HG03571 (cell line): ENCODE measurements around the gene ESAM.

Experiments
- ATAC-seq: cut with Tn5 transposase; IDR thresholded peaks from one replicate; pipeline ENCODE4 v1.9.1; 2021; ENCODE audit not compliant: unreplicated experiment

The ESAM gene, protein sequence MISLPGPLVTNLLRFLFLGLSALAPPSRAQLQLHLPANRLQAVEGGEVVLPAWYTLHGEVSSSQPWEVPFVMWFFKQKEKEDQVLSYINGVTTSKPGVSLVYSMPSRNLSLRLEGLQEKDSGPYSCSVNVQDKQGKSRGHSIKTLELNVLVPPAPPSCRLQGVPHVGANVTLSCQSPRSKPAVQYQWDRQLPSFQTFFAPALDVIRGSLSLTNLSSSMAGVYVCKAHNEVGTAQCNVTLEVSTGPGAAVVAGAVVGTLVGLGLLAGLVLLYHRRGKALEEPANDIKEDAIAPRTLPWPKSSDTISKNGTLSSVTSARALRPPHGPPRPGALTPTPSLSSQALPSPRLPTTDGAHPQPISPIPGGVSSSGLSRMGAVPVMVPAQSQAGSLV

DNA sequence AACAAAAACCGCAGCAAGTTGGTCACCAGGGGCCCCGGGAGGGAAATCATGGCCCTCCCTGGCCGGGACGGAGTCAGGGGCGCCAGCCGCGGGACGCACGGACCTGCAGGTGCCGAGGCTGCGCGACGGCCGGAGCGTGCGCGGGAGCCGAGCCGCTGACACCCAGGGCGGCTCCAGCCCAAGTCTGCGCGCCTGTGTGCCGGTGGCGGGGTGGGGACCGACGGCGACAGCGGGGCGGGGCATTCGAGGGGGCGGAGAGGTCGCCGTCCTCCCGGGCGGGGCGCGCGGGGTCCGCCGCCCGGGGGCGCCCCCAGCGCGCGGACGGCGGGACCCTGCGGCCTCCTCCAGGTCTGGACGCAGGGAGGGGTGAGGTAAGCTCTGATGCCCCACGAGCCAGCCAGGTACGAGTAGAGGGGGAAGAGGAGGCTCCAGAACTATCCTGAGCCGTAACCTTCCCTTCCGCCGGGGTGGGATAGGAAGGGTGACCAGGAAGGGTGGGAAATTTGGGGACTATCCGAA, at the start of gene ESAM:
TSS of gene ESAM (minus strand) at position 186 of the 519 bp plus-strand sequence. CDS start at position 50, 136 bp downstream.
- ATAC-seq = peak; percentile 48

DNA sequence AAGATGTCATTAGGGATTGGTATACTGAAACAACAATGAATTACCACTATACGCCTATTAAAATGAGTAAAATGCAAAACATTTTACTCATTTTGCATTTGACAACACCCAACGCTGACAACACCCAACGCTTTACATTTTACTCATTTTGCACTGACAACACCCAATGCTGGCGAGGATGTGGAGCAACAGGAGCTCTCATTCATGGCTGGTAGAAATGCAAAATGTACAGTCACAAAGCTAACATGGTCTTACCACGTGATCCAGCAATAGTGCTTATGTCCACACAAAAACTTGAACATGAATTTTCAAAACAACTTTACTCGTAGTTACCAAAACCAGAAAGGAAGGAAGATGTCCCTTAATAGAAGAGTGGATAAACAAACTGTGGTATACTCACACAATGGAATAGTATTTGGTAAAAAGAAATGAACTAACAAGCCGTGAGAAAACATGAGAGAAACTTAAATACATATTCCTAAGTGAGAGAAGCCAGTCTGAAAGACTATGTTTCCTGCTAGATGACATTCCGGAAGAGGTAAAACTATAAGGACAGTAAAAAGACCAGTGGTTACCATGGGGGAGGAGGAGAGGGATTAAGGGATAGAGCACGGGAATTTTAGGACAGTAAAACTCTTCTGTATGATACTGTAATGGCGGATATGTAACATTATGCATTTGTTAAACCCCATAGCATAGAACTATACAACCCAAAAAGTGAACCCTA, 49.5 kb upstream of the ESAM start:
- ATAC-seq = no peak

GRCh38 chr11:124807660-124808270, 45.7 kb upstream of the ESAM start:
- no peak for ATAC-seq

- no peak for ATAC-seq
These were observed 45.1 kb upstream of the ESAM start for GRCh38 chr11:124807201-124807600.

DNA sequence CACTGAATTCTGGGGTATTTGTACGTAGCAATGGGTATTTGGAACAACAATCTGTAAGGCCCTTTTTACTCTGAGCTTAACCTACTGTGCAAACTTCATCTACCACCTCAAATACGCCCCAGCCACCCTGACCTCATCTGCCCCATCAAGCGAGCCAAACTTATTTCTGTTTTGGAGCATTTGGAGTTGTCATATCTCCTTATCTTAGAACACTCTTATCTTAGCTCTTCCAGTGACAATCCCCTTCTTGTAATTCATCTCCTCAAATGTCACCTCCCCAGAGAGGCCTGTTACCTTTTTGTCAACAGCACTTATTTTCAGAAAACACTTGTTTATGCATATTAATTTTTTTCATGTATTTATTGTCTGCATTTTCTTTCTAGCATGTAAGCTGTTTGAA, 42.8 kb upstream of the ESAM start:
- no peak for ATAC-seq

DNA sequence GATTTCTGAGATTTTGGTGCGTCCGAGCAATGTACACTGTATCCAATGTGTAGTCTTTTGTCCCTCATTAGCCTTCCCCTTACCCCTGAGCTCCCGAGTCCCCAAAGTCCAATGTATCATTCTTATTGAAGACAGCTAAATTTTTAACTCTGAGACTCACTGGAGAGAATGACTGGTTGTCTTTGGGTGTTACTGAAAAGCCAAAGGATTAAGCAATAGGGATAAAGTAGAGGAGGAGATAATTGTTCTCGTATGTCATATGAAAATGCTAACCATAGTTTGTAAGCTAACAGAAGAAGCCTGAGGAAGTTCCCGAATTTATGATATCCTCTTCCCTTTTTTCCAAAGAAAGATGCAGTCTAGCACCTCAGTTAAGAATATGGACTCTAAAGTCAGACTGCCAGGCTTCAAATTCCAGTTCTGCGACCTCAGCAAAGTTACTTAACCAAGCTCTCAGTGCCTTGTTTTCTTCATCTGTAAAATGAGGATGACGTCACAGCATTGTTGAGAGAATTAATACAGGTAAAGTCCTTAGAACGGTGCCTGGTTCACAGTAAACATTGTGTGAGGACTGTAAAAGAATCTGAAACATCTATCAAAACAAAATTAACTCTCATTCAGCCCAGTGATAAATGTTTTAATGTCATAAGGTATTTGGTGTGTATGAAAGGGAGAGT, 39.7 kb upstream of the ESAM start:
- ATAC-seq = no peak

DNA sequence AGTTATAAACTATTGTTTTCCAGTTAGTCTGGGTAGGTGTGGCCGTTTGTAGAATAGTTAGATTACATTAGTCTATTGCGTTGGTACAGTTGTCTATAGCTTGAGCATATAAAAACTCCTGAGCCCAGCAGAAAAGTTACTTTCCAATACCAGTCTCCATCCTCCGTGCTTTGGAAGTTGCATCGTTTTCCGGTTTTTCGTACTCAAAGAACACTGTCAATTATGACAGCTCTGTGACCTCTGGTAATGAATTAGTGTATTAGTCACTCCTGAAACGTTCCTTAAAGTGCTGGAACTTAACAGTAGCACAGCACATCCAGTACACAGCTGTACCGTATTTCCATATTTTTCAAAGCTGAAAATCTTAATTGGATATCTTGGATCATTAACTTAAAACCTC, 38.9 kb upstream of the ESAM start:
- no peak for ATAC-seq

GRCh38 chr11:124800226-124800929, 38.3 kb upstream of the ESAM start, which contains the start of gene MSANTD2:
MSANTD2 (minus strand) TSS chr11:124800406; CDS start chr11:124800380, 26 bp downstream.
- peak; percentile 89 for ATAC-seq

DNA sequence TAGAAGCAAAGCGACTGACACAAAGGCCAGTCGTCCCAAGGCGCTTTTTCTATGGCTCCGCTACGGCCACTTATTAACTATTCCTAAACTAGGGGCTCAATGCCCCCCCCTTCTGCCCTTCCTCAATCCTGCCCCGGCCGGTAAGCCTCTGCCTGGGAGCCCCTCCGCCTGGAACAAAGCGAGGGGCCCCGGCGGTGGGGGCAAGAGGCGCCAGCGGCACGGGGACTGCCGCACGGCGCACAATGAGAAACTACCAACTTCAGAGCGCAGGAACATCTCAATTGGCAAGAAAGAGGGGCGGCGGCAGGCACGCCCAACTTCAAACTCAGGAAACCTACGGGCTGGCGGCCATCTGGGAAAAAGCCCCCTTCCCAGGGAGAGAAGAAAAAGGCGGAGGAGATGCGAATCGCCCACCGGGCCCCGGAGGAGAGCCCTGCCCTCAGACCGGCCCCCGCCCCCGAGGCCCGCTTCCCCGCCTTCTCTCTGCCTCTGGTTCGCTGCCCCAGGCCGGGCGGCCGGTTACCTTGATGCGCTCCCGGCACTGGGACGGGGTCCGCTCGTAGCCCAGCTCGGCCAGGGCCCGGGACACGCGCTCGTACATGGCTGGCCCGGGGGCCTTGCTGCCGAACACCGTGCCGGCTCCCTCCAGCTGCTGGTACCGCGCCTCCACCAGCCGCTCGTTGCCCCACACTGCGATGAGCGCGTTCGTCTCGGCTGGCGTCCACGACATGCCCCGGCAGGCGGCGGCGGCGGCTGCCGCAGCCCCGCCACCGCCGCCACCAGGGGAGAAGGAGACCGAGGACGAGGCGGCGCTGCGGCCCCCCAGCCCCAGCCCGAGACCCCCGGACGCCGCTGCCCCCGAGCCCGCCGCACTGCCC, 37.5 kb upstream of the ESAM start:
- ATAC-seq = peak; percentile 26

DNA sequence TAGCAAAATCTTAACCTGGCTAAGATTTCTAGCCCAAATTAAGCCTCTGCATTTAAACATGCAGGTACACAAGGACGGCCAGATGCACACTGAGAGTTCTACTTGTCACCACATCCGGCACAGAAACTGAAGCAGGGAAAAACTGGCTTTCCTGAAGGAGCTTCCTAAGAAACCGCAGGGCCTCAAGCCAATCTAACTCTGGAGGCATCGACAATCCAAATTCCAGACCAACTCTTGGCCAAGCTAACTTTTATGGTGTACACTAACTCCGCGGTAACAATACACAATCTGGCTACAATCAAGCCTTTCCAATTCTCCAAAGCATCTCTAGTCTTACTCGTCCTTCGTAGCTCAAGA, 36.9 kb upstream of the ESAM start:
- ATAC-seq = peak; percentile 27

- ATAC-seq = no peak
These were observed 34.2 kb upstream of the ESAM start for GRCh38 chr11:124796312-124796711.

- ATAC-seq = peak; percentile 48
These were observed 31.6 kb upstream of the ESAM start for GRCh38 chr11:124793466-124794278.

DNA sequence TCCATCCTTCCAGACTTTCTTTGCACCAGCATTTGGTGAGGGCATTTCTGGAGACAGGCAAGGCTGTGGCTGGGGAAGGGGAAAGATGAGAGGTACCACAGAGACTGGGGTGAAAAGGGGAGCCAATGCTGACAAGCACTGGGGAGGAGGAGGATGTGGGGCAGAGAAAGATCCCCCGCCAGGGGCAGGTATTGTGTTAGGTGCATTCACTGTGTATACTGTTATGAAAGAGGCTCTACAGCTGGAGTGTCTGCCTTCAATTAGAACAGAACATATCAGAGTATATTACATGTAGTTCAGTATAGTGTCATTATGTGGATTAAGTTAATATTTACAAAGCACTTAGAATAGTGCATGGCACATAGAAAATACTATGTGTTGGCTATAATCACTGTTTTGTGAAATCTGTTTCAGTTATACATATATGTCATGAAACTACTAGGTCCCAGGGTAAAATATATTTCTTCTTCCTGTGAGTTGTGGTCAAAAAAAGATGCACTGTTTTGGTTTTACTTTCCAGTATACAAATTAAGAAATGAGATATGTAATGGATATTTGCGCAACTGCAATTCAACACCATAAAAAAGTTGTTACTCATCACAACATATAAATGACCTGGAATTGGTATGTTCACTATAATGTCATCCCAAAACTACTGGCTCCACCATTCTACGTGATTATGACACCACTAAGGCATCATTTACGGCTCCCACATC, 29.7 kb upstream of the ESAM start:
- ATAC-seq = peak; percentile 77

DNA sequence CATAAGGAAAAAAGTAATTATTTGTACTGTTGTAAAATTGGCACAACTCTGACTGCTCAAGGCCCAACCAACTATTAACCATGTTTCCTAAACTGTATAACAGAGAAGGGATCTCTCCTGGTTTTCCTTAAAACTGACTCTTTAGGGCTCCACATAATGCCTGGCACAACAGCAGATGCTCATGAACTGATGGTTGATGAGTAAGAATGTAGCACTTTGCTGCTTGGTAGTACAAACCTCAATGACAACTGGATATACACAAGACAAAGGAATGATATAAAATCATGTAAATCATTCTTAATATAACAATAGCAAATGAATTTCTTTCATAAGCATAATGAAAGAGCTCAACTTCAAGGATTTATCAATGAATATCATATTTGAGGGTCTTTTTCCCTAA, 26.4 kb upstream of the ESAM start:
- ATAC-seq = no peak

DNA sequence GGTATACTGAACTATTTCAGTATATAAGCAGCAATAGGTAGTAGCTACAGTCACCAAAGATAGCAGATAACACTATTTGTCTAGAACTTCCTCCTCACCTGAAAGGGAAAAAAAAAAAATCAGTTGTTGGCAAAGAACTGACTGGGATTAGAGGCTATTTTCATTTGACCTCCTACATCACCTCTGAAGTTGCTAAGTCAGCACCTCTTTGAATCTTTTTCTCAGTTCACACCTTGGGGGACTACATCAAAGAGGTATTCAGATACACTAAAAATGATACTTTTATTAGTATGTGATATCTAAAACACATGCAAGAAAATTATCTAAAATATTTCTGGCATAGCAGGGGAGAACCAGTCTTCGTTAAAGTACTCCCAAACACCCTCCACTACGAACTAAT, 22.0 kb upstream of the ESAM start:
- ATAC-seq = no peak

GRCh38 chr11:124783002-124783401, 20.9 kb upstream of the ESAM start:
- no peak for ATAC-seq

DNA sequence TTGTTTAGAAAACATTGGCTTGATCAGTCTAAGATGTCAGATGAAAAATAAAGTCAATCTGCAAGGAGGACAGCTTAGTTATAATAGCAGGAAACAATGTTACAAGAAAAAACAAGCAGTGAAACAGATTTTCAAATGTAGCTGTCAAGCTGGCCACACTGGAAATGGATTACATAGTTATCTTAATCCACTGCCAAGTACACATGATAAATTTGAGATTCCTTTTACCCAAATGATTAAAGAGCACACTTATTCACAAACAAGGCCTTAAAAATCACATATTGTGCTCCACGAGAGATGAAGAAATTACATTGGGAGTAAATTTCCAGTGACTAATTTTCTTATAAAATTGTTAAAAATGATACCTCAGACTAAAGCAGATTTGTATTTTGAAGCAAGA, 17.5 kb upstream of the ESAM start:
- no peak for ATAC-seq

DNA sequence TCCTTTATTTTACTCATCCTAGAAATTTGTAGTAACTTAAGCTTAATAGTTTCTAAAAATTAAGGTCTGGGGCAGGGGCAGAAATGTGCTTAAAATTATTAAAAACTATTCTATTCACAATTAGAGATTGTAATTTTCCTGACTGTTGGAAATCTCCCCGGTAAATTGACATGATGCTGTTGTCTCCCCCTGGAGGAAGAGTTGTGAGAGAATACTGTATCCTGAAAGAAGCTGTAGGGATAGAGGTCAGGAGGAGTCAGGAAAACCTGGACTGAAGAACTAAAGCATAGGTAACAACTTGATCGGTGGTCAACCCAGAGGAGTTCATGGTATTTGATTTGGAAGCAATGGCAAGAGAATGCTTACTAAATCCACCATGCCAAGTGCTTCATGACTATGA, 16.2 kb upstream of the ESAM start:
- ATAC-seq = no peak
